GM21717 (cell line): Measurements from ENCODE around the gene SORCS2.

ENCODE experiments used
- ATAC-seq: cut with Tn5 transposase; IDR thresholded peaks from one replicate; pipeline ENCODE4 v1.9.1; 2021; ENCODE audit warnings: mild to moderate bottlenecking, moderate library complexity; ENCODE audit not compliant: unreplicated experiment

SORCS2 gene

DNA sequence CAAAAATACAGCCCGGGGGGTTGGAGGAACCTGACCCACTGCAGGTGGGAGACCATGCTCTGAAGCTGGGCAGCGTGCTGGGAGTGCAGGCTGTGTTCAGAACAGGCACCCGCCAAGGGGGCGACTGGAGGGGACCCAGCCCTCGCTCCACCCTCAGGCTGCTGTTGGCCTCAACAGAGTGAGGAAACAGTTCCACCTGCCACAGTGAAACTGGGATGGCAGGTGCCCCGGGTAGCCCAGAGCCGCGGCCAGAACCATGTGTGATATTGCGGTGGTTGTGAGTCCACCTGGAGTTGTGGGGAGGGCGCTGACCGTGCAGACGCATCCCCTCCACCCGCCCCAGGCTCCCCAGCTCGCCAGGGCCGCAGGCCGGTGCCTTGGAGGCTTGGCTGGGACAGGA, 288.1 kb downstream of the SORCS2 start:
- no peak for ATAC-seq

DNA sequence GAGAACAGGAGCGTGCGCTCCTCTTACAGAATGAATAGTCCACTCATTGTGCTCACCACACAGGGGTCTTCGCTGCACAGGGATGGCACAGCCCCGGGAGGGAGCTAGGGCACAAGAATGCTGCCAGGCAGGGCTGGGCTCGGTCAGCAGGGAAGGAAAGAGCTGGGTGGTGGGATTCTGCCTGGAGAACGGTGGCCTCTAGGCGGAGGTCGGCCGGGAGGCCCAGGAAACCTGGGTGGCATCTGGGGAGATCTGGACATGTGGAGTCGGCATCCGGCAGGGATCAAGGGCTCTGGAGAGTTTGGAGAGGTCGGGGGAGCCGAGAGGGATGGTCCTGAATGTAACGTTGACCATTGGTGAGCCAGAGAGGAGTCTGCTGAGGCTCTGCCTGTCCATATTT, 288.9 kb downstream of the SORCS2 start:
- ATAC-seq = no peak

DNA sequence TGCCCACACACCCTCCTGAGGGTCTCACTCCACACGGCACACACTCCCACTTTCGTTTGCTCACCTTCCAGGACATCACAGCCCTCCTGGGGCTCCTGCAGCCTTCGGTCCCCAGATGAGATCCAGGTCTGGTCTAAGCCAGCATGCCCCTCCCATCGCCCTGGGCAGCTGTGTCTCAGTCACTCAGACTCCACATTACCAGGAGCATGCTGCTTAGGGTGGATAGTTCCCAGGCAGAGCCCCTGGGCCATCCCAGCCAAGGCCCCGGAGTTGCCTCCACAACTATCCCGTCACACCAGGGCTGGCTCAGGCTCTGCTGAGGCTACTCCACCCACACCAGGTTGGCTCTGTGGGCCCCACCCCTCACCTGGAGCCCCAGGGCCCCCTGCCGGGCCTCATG, 292.8 kb downstream of the SORCS2 start:
- no peak for ATAC-seq

DNA sequence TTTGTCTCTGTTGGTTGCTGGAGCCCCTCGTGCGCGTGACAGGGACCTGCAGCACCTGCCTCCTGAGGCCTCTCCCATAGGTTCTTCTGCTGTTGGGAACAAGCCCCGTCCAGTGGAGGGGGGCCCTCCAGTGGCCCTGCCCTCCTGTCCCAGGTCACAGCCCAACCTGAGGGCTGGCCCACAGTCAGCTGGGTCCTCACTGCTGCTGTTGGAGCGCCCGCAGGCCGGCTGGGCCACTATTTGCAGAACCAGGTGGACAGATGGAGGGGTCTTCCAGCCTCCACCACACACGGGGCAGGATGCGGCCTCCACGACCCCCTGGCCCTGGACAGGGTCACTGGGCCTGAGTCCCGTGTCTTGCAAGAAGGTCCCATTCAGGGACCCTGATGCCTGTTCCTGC, 293.8 kb downstream of the SORCS2 start:
- no peak for ATAC-seq

DNA sequence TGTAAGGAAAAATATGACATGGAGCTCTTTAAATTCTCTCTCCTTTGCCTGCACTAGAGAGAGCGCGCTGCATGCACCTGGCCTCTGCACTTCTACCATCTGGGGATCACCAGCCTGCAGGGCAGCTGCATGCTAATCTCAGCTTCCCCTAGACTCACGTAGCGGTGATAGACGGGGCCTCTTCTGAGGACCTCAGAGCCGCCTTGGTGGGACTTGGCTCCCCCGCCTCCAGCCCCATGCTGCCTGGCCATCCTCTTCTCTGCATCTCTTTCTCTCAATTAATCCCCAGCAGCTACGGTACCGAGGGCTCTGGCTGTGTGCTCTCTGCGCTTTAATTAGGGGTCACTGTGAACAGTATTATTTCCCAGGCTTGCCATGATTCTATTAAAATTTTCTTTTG, 295.2 kb downstream of the SORCS2 start:
- no peak for ATAC-seq

DNA sequence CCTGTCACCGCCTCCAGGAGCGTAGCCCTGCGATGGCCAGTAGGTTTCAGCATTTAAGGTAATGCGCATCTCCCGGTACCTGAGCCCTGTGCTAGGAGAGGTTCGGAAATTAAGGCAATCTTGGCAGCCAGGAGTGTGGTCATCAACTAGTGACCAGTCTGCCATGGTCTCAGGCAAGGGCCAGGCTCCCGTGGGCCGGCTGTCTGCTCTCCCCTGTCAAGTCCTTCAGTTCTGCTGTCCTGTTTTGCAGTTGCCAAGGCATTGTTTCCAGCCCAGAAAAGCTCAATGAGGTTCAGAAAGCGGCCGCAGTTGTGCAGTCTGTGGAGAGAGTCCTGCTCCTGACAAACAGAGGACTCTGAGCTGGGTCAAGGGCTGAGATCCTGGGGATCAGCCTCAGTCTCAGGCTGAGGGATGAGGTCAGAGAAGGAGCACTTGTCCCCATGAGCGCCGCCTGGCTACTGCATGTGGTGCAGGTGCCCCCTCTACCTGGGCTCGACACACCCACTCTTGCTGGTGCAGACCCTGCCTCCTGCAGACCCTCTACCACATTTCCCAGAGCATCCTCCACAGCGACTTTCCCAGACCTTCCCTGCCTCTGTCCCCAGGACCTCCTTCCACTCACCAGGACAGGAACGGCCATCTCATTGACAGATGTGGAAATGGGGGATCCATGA, 295.8 kb downstream of the SORCS2 start:
- ATAC-seq = no peak

DNA sequence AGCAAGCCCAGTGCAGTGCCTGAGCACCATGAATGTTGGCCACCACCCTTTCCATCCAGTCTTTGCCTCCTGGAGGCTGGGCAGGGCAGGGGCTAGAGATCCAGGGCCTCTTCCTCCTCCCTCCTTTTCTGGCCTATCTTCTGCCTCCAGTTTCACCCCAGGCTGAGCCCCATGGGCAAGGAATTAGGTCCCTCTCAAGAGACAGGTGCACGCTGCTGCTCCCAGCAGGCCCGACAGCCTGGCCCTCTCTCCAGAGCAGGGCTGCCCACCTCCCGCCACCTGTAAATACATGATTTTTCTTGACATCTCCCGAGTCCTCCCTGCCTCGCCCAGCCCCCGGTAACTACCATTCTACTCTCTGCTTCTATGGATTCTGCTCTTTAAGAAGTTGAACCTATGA, 299.6 kb downstream of the SORCS2 start:
- no peak for ATAC-seq

DNA sequence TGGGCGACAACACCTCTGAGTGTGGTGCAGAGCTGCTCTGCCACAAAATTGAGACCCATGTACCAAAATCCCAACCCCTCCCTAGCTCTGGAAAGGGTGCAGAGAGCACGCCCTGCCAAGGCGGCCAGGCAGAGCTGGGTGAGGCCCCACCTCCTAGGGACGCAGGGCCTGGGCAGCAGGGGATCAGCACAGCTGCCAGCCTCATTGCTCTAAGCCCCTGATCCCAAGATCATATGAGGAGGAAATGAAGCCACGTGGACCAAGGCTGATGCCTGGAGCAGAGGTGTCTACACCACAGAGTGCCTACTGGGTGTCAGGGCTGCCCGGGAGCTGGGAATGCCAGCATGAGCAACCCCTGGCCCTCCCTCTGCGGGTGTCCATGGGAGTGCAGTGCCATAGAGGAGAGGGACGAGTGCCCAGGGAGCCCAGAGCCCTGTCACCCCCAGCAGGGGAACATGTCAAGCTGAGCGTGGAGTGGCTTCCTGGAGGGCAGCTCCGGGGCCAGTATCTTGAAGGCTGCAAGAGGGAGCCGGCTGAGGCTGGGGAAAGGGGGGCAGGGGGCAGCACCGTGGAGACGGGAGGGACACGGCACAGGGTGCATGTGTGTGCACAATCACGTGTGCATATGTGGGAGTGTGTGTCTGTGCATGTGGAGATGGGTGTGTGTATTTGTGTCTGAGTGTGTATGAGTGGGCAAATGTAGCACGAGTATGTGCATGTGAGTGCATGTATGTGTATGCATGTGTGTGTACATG, 306.3 kb downstream of the SORCS2 start:
- ATAC-seq = no peak

DNA sequence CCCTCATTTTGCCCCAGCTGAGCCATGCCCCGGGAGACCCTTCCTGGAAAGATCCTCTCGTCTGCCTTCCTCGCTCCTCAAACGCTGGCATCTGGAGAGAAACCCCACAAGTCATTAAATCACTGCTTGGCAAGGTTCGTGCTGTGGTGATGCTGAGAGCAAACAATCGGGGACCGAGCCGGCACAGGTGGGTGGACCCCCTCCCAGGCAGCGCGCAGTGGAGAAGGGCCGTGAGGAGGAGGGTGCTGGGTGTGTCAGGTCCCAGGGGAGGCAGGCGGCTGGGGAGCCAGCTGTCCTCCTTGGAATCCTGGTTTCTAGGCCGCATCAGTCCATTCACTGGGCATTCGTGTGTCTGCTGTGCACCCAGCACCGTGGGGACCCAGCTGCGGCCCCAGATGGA, 307.3 kb downstream of the SORCS2 start:
- ATAC-seq = no peak

DNA sequence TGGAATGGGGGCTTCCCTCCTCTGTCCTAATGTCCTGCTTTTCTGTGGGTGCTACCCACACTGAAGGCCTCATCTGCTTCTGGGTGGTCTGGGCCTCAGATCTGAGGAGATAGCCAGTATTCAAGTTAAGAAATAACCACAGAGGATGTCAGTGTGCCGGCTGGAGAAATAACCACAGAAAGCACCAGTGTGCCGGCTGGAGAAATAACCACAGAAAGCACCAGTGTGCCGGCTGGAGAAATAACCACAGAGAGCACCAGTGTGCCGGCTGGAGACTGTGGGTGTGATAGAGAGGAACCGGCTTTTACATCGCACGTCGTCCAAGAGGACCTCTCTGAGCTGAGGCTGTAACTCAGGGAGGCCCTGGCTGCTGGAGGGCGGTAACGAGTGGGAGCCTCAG, 308.1 kb downstream of the SORCS2 start:
- ATAC-seq = no peak

DNA sequence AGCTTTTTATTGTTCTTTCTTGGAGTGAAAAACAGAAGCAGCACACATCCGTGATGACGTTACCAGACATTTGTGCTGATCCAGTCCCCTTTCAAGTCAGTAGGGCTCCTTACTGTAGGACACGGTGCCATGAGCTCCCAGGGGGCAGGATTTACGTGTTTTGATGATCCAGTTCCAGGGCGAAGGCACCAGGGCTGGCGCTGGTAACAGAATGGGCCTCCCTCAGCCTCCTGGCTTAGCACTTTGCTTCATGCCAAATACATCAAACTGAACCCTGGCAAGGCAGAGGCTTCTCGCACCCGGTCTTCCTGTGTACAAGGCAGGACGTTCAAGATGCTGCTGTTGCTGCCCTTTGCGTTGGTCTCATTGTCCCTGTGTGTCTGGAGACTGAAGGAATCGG, 309.0 kb downstream of the SORCS2 start:
- ATAC-seq = no peak

DNA sequence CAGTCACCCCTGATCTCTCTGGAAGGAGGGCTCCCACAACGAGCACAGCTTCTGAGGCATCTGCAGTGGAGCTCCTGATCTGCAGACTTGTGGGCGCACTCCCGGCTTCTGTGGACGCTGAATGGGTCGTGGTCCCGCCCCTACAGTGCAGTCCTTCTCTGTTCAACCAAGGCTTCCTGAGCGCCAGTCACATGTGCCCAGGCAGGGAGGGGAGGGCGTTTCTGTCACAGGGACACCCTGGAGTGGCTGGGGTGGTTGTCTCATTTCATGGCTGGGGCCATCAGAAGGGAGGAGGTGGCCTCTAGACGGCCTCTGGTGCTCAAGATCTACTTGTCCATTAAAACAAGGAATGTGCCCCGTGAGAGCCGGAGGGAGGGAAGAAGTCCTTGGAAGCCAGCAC, 309.5 kb downstream of the SORCS2 start:
- ATAC-seq = no peak

DNA sequence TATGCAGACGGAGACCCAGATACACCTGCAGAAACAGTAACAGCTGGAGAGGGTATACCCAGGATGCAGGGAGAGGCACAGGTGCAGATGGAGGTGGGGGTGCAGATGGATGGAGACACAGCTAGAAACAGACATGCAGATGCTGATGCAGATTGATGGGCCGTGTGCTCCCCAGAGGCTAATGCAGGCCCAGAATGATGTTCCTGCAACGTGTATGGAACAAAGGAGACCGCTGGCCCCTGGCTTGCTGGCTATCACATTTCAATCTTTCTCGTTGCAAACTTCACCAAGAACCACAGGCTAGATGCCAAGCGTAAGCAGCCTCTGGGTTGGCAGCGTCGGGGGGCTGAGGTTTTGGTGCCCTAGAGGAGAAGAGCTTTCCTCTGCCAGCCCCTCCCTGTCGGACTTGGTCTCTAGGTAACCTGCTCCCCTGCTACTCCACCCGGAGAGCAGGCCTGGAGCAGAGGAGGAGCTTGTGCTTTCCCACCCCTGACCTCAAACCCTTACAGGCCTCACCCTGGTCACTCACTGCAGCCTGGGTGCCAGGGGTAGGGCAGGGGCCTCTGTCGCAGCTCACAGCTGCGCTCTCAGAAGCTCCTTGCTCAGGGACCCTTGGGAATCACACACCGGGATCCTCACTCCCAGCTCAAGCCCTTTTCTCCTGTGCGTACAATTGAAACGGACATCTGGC, 311.4 kb downstream of the SORCS2 start:
- ATAC-seq = no peak

DNA sequence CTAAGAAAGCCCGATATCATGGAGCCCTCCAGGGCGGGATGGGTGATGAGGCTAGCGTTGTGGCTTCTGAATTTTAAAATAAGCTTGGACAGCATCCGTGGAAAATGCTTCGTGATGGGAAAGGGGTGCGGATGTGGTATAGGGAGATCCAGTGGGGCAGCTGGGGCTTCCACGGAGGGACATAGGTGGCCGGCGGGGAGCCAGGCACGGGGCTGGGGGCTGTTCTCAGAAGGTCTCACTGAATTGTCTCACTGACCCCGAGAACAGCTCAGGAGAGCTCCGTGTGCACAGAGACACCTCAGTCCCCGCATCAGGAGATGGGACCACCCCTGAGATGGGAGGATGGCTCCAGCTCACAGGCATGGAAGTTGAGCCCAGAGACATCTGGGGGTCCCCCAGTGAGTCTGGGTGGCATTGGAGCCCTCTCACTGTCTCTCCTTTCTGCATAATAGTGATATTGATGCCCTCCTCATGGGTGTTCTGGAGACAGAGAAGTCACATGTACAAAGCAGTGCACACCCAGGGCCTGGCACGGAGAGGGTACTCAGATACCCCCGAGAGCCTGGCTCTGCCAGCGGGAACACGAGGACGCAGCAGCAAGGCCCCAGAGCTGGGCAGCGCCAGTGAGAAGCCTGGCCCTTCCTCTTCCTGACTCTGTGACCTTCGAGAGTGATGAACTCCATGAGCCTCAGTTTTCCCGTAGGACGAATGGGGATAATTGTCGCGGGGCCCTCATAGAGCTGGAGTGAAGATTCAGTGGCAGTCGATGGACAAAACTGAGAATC, 313.0 kb downstream of the SORCS2 start:
- no peak for ATAC-seq

DNA sequence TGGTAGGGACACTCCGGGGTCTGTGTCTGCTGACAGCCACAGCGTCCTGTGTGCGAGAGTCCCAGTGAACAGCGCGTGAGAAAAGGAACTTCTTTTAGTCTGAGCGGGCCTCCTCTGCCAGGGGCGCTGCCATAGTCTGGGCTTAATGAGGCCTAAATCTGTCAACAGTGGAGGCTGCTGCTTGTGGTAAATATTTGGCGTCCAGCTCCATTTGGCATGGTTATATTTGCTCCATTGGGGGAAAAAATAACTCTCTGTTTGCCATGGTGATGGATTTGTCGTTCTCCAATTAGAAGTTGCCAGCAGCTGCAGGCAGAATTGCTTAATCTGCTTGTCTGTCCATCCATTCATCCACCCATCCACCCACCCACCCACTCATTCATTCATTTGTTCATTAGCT, 313.8 kb downstream of the SORCS2 start:
- no peak for ATAC-seq

DNA sequence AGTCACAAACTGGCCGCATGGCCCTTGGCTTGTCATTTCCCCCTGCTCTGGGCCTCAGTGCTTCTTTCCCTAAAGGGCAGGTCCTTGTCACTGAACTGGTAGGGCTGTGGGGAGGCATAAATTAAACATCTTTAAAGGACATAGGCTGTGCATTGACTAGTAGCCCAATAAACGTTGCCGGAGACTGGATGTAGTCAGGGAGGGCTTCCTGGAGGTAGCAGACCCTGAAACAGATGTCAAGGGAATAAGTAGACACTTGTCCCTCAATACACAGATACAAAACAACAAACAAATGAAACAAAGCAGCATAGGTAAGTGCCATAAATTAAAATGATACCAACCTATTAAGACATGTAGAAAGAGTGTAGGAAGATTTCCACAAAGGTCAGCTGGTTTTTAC, 314.2 kb downstream of the SORCS2 start:
- no peak for ATAC-seq

DNA sequence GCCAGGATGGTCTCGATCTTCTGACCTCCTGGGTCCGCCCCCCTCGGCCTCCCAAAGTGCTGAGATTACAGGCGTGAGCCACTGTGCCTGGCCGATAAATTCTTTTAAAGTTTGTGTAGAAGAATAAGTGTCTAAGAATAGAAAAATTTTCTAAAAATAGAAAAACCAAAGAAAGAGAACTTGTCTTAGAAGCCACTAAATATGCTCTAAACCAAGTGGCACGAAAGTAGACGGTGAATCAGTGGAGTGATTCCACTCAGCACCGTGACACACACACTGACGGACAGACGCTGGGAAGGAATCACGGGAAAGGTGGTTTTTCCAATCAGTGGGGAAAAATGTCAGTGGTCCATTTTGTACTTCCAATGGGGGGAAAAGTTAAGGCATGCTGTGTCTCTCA, 315.0 kb downstream of the SORCS2 start:
- no peak for ATAC-seq

DNA sequence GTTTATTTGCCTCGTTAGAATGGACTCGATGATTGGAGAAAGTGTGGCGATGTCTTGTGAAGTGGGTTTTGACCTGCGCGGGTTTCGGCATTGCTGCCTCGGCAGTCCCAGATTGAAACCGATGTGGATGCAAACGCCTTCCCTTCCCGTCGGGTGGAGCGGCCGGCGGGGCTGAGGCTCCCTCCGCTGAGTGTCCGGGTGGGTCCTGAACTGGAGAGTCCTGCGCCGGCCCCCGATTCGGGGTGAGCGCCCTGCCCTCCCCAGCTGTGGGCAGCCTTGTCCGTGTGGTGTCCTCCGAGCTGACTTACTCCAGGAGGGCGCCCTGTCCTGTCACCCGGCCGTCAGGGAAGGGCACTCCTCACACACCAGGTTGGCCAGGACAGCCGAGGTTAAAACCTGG, 317.7 kb downstream of the SORCS2 start:
- no peak for ATAC-seq

DNA sequence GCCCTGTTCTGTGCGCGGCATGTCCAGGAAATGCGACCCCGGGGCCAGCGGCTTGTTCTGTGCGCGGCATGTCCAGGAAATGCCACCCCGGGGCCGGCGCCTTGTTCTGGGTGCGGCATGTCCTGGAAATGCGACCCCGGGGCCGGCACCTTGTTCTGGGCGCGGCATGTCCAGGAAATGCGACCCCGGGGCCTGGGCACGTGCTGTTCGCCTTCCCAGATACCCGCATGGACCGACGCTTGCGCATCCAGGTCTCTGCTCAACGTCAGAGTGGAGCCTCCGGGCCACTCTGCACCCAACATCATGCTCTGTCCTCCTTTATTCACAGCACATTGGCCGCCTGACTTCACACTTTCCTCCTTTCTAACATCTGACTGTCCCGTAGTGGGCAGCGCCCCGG, 318.2 kb downstream of the SORCS2 start:
- ATAC-seq = no peak

DNA sequence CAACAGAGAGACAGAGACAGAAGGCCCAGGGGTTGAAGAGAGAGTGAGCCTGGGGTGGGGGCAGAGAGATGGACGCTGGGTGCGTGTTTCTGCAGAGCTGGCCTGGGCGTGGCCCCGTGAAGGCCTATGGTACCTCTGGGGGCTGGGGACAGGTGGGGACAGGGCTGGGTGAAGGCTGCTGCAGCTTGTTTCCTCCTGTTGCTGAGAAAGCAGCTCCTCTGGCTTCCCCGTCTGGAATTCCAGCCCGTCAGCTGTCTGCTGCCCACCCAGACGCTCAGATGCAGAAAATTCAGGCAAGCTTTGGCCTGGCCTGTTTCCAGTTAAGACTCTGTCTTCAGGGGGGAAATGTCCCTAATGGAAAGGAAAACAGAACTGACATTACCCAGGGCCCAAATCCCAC, 319.2 kb downstream of the SORCS2 start:
- ATAC-seq = no peak

DNA sequence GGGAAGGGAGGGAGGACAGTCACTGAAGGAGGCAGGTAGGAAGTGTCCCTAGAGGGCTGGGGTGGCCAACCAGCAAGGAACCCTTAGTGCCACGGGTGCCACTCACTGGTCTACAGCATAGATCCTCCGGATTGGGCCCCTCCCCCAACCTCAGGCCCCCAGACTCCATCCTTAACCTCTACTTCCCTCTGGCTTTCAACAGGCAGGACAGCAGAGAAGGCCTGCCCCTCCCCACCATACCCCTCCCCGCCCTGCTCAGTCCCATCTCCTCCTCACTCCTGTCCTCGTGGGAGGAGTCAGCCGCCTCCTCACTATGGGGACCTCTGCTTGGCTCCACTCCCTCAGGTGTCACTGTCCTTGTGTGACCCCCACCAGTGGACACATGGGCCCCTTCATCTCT, 320.1 kb downstream of the SORCS2 start:
- ATAC-seq = no peak
